Keratinocyte (primary cell): ENCODE results near the gene PRKN.

Experiments used
- CTCF ChIP-seq, 3 experiments: IDR thresholded peaks in 1 of 3; conservative IDR thresholded peaks in 1 of 3; optimal IDR thresholded peaks in 1 of 3; 2 replicates in 2 of 3; 3 replicates in 1 of 3; pipeline versions ENCODE3 to v1.5.1; 2011; ENCODE audit warnings: low read length in 3 of 3, mild to moderate bottlenecking in 3 of 3, moderate library complexity in 2 of 3, control low read depth in 1 of 3, inconsistent platforms in 1 of 3; ENCODE audit not compliant: insufficient read depth in 2 of 3; ENCODE audit errors: extremely low read depth in 1 of 3
- EZH2 ChIP-seq: IDR thresholded peaks from one replicate; pipeline ENCODE4 v1.6.1; 2012; ENCODE audit warnings: inconsistent platforms, mild to moderate bottlenecking, low read length, moderate library complexity

GRCh38 chr6:161410736-161411135 lies 1316.8 kb downstream of the PRKN start:
- TF ChIP-seq CTCF (optimal IDR thresholded peaks at IDR 0.05 in 1 of 3, IDR thresholded peaks at IDR 0.05 in 1 of 3, conservative IDR thresholded peaks at IDR 0.05 in 1 of 3; ENCODE audit: extremely low read depth in 1 of 3, insufficient read depth in 2 of 3, low read length in 3 of 3), result no peak
- no peak for TF ChIP-seq EZH2
